K562 (cell line): Measurements from ENCODE around the gene CACNA1I. TPM values are rescaled to one million over a fixed set of nuclear protein-coding genes. Genes with fewer than 3 reads are reported as not detected.

Experiments
- CEBPG ChIP-seq, 3 experiments: fragments of 200-800 bp in 1 of 3; sonication (Bioruptor generic) in 1 of 3; sonication (generic) in 1 of 3; formaldehyde crosslinking in 1 of 3; IDR thresholded peaks in 2 of 3; conservative IDR thresholded peaks in 1 of 3; 2 replicates each; pipeline versions ENCODE4 v1.6.1 to v1.8.0; 2016 to 2022; ENCODE audit warnings: missing compliant biosample characterization in 2 of 3, missing genetic modification characterization in 2 of 3, mild to moderate bottlenecking in 1 of 3, missing genetic modification reagents in 1 of 3
- ZKSCAN3 ChIP-seq: fragments of 250-450 bp; sonication (Bioruptor Pico); IDR thresholded peaks from 2 replicates; pipeline ENCODE4 v1.4.0; 2020
- ZNF197 ChIP-seq: fragments of 200-800 bp; sonication (Bioruptor generic); IDR thresholded peaks from 2 replicates; pipeline ENCODE4 v1.6.1; 2016; ENCODE audit warnings: low read depth, missing genetic modification characterization, missing compliant biosample characterization
- polyA plus RNA-seq, 8 experiments: library from polyadenylated mRNA; depleted of rRNA in 4 of 8; stranded (reverse) in 5 of 8; unstranded in 3 of 8; fragments of >200 nt; fragmentation: Nextera tagmentation in 2 of 8; fragmentation: Illumina TruSeq in 1 of 8; extraction: Ambion mirVana in 2 of 8; extraction: Trizol in 1 of 8; gene quantifications; 2 replicates each; pipeline versions ENCODE4 v1.2.1 to v1.2.3, GENCODE V29; 2011 to 2014; ENCODE audit warnings: inconsistent platforms in 1 of 8, missing spikeins in 1 of 8
- total RNA-seq, 7 experiments: library from RNA; depleted of rRNA in 6 of 7; stranded (reverse); fragments of >200 nt in 6 of 7; fragmentation: Illumina TruSeq in 2 of 7; extraction: Trizol in 2 of 7; gene quantifications; 2 replicates each; pipeline versions ENCODE4 v1.2.1 to v1.2.3, GENCODE V29; 2011 to 2021; ENCODE audit warnings: low replicate concordance in 1 of 7
- TF ChIP-seq, protein P1 (sequence below): fragments of 450-650 bp; IDR thresholded peaks from 2 replicates; pipeline ENCODE4 v1.6.1; 2016; ENCODE audit warnings: mild to moderate bottlenecking, moderate library complexity
- TF ChIP-seq, protein P2 (sequence below): fragments of 200-400 bp; formaldehyde crosslinking; IDR thresholded peaks from 2 replicates; pipeline ENCODE4 v1.6.1; 2017; ENCODE audit warnings: mild to moderate bottlenecking, low read depth, low read length, moderate library complexity

Gene CACNA1I
- total and polyA plus RNA-seq, 9 of the 15 experiments (the other 6 are each of a cell fraction or from before 2014, with no cell fraction given), result 0.01 to 0.79 (median 0.32) TPM; not detected in 1

DNA sequence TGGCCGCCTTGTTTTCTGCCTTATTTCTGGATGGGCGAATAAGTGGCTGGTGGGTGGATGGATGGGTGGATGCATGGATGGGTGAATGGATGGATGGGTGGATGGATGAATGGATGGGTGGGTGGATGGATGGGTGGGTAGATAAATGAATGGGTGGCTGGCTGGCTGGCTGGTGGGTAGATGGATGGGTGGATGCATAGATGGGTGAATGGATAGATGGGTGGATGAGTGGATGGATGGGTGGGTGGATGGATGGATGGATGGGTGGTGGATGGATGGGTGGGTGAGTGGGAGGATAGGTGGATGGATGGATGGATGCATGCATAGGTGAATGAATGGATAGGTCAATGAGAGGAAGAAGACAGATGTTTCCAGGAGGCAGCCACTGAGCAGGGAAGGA is 98.9 kb downstream of the CACNA1I start (continued):
- TF ChIP-seq, protein P1, sequence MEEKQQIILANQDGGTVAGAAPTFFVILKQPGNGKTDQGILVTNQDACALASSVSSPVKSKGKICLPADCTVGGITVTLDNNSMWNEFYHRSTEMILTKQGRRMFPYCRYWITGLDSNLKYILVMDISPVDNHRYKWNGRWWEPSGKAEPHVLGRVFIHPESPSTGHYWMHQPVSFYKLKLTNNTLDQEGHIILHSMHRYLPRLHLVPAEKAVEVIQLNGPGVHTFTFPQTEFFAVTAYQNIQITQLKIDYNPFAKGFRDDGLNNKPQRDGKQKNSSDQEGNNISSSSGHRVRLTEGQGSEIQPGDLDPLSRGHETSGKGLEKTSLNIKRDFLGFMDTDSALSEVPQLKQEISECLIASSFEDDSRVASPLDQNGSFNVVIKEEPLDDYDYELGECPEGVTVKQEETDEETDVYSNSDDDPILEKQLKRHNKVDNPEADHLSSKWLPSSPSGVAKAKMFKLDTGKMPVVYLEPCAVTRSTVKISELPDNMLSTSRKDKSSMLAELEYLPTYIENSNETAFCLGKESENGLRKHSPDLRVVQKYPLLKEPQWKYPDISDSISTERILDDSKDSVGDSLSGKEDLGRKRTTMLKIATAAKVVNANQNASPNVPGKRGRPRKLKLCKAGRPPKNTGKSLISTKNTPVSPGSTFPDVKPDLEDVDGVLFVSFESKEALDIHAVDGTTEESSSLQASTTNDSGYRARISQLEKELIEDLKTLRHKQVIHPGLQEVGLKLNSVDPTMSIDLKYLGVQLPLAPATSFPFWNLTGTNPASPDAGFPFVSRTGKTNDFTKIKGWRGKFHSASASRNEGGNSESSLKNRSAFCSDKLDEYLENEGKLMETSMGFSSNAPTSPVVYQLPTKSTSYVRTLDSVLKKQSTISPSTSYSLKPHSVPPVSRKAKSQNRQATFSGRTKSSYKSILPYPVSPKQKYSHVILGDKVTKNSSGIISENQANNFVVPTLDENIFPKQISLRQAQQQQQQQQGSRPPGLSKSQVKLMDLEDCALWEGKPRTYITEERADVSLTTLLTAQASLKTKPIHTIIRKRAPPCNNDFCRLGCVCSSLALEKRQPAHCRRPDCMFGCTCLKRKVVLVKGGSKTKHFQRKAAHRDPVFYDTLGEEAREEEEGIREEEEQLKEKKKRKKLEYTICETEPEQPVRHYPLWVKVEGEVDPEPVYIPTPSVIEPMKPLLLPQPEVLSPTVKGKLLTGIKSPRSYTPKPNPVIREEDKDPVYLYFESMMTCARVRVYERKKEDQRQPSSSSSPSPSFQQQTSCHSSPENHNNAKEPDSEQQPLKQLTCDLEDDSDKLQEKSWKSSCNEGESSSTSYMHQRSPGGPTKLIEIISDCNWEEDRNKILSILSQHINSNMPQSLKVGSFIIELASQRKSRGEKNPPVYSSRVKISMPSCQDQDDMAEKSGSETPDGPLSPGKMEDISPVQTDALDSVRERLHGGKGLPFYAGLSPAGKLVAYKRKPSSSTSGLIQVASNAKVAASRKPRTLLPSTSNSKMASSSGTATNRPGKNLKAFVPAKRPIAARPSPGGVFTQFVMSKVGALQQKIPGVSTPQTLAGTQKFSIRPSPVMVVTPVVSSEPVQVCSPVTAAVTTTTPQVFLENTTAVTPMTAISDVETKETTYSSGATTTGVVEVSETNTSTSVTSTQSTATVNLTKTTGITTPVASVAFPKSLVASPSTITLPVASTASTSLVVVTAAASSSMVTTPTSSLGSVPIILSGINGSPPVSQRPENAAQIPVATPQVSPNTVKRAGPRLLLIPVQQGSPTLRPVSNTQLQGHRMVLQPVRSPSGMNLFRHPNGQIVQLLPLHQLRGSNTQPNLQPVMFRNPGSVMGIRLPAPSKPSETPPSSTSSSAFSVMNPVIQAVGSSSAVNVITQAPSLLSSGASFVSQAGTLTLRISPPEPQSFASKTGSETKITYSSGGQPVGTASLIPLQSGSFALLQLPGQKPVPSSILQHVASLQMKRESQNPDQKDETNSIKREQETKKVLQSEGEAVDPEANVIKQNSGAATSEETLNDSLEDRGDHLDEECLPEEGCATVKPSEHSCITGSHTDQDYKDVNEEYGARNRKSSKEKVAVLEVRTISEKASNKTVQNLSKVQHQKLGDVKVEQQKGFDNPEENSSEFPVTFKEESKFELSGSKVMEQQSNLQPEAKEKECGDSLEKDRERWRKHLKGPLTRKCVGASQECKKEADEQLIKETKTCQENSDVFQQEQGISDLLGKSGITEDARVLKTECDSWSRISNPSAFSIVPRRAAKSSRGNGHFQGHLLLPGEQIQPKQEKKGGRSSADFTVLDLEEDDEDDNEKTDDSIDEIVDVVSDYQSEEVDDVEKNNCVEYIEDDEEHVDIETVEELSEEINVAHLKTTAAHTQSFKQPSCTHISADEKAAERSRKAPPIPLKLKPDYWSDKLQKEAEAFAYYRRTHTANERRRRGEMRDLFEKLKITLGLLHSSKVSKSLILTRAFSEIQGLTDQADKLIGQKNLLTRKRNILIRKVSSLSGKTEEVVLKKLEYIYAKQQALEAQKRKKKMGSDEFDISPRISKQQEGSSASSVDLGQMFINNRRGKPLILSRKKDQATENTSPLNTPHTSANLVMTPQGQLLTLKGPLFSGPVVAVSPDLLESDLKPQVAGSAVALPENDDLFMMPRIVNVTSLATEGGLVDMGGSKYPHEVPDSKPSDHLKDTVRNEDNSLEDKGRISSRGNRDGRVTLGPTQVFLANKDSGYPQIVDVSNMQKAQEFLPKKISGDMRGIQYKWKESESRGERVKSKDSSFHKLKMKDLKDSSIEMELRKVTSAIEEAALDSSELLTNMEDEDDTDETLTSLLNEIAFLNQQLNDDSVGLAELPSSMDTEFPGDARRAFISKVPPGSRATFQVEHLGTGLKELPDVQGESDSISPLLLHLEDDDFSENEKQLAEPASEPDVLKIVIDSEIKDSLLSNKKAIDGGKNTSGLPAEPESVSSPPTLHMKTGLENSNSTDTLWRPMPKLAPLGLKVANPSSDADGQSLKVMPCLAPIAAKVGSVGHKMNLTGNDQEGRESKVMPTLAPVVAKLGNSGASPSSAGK, result no peak
- no peak for TF ChIP-seq CEBPG (CRISPR knock-in tag; IDR thresholded peaks at IDR 0.05)
- TF ChIP-seq CEBPG (tag; conservative IDR thresholded peaks at IDR 0.05 in 1 of 2, IDR thresholded peaks at IDR 0.05 in 1 of 2), result no peak
- TF ChIP-seq ZKSCAN3 (CRISPR knock-in tag), result no peak
- TF ChIP-seq, protein P2, sequence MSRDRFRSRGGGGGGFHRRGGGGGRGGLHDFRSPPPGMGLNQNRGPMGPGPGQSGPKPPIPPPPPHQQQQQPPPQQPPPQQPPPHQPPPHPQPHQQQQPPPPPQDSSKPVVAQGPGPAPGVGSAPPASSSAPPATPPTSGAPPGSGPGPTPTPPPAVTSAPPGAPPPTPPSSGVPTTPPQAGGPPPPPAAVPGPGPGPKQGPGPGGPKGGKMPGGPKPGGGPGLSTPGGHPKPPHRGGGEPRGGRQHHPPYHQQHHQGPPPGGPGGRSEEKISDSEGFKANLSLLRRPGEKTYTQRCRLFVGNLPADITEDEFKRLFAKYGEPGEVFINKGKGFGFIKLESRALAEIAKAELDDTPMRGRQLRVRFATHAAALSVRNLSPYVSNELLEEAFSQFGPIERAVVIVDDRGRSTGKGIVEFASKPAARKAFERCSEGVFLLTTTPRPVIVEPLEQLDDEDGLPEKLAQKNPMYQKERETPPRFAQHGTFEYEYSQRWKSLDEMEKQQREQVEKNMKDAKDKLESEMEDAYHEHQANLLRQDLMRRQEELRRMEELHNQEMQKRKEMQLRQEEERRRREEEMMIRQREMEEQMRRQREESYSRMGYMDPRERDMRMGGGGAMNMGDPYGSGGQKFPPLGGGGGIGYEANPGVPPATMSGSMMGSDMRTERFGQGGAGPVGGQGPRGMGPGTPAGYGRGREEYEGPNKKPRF, result no peak
- no peak for TF ChIP-seq ZNF197 (CRISPR knock-in tag)
